Tibial artery (tissue), 4 donors: ENCODE measurements around the gene THRSP.

Experiments
- DNase-seq, 2 donors: peaks; one replicate each; pipeline ENCODE4 v3.0.0-alpha.2; 2019
- H3K27ac ChIP-seq, 2 donors: fragments of 200-600 bp; sonication (generic) in 1 of 2; 1 replicate in 1 of 2; 2 replicates in 1 of 2; pipeline ENCODE4 v1.5.1; 2018 to 2019; ENCODE audit warnings: mild to moderate bottlenecking in 1 of 2
- H3K27me3 ChIP-seq, 2 donors: fragments of 200-600 bp; sonication (generic) in 1 of 2; one replicate each; pipeline versions ENCODE4 v1.5.1 to v1.6.0; 2016 to 2019
- H3K36me3 ChIP-seq, 3 donors: fragments of 200-600 bp; sonication (generic) in 2 of 3; one replicate each; pipeline ENCODE4 v1.5.1; 2016 to 2019; ENCODE audit warnings: mild to moderate bottlenecking in 2 of 3
- H3K4me1 ChIP-seq, 4 donors: fragments of 200-600 bp; sonication (generic) in 2 of 4; 1 replicate in 3 of 4; 2 replicates in 1 of 4; pipeline ENCODE4 v1.5.1; 2016 to 2019
- H3K4me3 ChIP-seq, 2 donors: fragments of 200-600 bp; sonication (generic) in 1 of 2; 1 replicate in 1 of 2; 2 replicates in 1 of 2; pipeline ENCODE4 v1.5.1; 2018 to 2019; ENCODE audit warnings: mild to moderate bottlenecking in 2 of 2
- H3K9me3 ChIP-seq, 3 donors: fragments of 200-600 bp; sonication (generic) in 1 of 3; one replicate each; pipeline ENCODE4 v1.5.1; 2016 to 2019
- intact Hi-C: fragments of 100-400 bp; cut with DNase I; formaldehyde crosslinking; loops from one replicate; pipeline ENCODE4 v1.15.0; 2023; ENCODE audit warnings: low total_unique reads
- TF ChIP-seq, protein P1 (sequence below), 2 experiments: fragments of 200-600 bp in 1 of 2; fragments of 450-650 bp in 1 of 2; IDR thresholded peaks; one replicate each; pipeline ENCODE4 v1.5.1; 2017 to 2019; ENCODE audit warnings: antibody characterized with exemption in 2 of 2, mild to moderate bottlenecking in 1 of 2, moderate library complexity in 1 of 2

The THRSP gene

DNA sequence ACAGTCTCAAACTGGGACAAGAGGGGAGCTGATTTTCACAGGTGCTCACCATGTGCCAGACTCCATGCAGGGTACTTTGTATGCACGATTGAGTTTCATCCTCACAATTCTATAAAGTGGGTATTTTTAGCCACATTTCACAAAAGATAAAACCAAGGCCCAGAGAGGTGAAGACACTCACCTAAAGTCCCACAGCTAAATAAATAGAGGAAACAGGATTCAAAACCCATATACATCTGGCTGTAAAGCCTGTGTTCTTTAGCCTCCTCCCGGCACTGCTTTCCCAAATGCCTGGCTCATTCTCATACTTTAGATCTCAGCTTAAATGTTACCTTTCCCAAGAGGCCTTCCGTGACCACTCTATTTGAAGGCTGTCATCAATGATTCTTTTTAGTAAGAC, 27.3 kb upstream of the THRSP start:
- Histone ChIP-seq H3K27ac (no peak overlapping the region), H3K4me3 (no peak overlapping the region), H3K9me3 (no peaks in the 10 kb centered on the region), H3K4me1 (peaks cover 0 to 37% (median 13%) of the 10 kb centered on the region in 4 donors), H3K27me3 (no peaks in the 10 kb centered on the region), H3K36me3 (no peaks in the 10 kb centered on the region)
- DNase-seq: no peak
- TF ChIP-seq, protein P1, sequence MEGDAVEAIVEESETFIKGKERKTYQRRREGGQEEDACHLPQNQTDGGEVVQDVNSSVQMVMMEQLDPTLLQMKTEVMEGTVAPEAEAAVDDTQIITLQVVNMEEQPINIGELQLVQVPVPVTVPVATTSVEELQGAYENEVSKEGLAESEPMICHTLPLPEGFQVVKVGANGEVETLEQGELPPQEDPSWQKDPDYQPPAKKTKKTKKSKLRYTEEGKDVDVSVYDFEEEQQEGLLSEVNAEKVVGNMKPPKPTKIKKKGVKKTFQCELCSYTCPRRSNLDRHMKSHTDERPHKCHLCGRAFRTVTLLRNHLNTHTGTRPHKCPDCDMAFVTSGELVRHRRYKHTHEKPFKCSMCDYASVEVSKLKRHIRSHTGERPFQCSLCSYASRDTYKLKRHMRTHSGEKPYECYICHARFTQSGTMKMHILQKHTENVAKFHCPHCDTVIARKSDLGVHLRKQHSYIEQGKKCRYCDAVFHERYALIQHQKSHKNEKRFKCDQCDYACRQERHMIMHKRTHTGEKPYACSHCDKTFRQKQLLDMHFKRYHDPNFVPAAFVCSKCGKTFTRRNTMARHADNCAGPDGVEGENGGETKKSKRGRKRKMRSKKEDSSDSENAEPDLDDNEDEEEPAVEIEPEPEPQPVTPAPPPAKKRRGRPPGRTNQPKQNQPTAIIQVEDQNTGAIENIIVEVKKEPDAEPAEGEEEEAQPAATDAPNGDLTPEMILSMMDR (IDR thresholded peaks at IDR 0.05): no peak
- intact Hi-C loops: no loop called here

DNA sequence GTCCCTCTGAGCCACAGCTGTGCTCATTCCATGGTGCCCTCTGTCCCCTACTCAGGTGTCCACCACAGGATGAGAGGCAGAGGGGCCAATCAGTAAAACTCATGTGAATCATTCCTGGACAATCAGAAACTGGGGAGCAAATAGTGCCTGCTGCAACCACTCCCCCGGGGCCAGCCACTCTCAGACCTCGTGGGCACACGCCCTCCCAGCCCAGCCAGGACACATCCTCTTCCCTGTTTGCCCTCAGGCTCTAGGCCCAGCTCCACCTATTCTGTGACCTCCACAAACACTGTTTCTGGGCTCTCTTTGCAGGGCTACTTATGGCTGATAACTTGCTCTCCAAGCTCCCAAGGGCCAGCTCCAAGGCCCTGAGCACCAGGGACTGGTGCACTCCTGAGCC, 26.6 kb upstream of the THRSP start:
- DNase-seq: no peak
- TF ChIP-seq, protein P1 (IDR thresholded peaks at IDR 0.05): no peak
- Histone ChIP-seq H3K36me3 (no peaks in the 10 kb centered on the region), H3K27me3 (no peaks in the 10 kb centered on the region), H3K9me3 (no peaks in the 10 kb centered on the region), H3K4me1 (peaks cover 0 to 34% (median 14%) of the 10 kb centered on the region in 4 donors), H3K27ac (no peak overlapping the region), H3K4me3 (no peak overlapping the region)
- intact Hi-C loops: no loop called here

DNA sequence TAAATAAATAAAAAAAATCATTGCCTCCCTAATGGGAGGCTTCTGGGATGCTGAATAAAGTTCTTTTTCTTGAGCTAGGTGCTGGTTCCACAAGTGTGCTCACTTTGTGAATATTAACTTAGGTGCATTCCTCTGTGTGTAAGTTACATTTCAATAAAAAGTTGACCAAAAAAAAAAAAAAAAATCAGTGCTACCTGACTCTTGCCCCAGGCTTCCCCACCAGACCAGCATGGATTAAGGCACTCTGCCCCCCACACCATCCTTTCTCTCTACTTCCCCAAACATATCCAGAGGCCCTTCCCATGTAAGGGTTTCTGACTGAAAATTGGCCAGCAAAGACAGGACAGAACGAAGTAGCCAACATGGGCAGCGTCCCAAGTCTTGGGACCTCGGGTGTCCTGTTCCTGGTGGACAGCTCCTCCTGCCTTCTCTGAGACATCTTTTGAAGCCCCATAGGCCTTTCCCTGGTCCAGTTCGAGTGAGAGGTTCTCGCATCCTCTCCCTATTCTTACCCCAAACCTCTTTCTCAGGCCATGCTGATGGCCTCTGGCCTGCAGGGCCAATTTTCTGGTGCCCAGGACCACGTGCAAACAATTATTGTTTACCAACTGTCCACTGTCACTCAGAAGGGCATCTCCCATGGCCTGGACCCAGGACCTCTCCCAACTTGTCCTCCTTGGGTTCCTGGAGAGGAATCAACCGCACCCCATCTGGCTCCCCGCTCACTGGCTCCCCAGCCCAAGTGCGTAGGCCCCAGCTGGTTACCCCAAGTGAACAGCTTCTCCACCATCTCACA, 25.6 kb upstream of the THRSP start:
- H3K9me3 ChIP-seq: no peaks in the 10 kb centered on the region
- H3K27me3 ChIP-seq: no peaks in the 10 kb centered on the region
- TF ChIP-seq, protein P1 (IDR thresholded peaks at IDR 0.05): no peak
- intact Hi-C loops: no loop called here
- no peak for DNase-seq
- H3K4me1 ChIP-seq: peaks cover 0 to 32% (median 14%) of the 10 kb centered on the region in 4 donors
- H3K27ac ChIP-seq: no peak overlapping the region
- no peak overlapping the region for H3K4me3 ChIP-seq
- no peaks in the 10 kb centered on the region for H3K36me3 ChIP-seq

DNA sequence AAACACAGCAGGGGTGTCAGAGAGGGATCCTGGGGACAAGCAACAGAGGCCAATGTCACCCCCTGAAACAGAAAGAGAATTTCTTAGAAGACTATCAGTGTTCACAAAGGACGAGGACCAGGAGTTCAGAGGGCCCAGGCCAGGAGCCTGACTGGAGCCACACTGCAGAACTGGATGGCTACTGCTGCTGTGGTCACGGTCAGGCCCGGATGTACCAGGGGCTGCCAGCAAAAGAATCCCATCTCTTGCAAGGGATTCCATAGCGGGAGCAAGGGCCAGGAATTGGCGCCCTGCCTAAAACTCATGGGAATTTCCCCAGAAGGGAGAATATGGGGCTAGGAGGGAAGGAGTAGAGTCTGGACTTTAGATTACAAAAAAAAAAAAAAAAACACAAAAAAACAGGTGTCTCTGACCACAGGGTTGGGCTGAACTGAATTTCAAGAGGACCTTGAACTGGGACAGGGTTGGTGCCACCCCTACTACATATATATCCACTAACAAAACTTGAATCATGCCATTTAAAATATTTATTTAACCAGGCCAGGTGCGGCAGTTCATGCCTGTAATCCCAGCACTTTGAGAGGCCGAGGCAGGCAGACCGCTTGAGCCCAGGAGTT, 24.9 kb upstream of the THRSP start:
- intact Hi-C loops: no loop called here
- Histone ChIP-seq H3K4me3 (no peak overlapping the region), H3K27me3 (no peaks in the 10 kb centered on the region), H3K4me1 (peaks cover 0 to 32% (median 14%) of the 10 kb centered on the region in 4 donors), H3K36me3 (no peaks in the 10 kb centered on the region), H3K9me3 (no peaks in the 10 kb centered on the region), H3K27ac (peak overlapping the region in 1 of 2 donors; percentile 84)
- TF ChIP-seq, protein P1 (IDR thresholded peaks at IDR 0.05): no peak
- DNase-seq: no peak

DNA sequence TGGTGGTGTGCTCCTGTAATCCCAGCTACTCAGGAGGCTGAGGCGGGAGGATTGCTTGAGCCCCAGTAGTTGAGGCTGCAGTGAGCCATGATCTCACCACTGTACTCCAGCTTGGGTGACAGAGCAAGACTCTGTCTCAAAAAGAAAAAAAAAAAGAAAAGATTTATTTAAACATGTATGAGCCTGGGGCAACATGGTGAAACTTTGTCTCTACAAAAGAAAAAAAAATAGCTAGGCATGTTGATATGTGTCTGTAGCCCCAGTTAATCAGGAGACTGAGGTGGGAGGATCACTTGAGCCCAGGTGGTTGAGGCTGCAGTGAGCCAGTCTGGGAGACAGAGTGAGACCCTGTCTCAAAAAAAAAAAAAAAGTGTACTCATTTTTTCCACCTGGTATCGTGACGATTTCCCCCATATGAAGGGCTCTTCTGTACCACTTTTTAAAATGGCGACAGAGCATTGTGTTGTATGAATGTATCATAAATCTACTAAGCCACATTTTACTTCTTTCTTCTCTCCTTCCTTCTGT, 24.2 kb upstream of the THRSP start:
- Histone ChIP-seq H3K36me3 (no peaks in the 10 kb centered on the region), H3K4me1 (peaks cover 0 to 32% (median 14%) of the 10 kb centered on the region in 4 donors), H3K4me3 (no peak overlapping the region), H3K27me3 (no peaks in the 10 kb centered on the region), H3K27ac (peak overlapping the region; percentile 72 to 84), H3K9me3 (no peaks in the 10 kb centered on the region)
- TF ChIP-seq, protein P1 (IDR thresholded peaks at IDR 0.05): no peak
- DNase-seq: no peak
- intact Hi-C loops: no loop called here
